ENCODE results near the gene DCBLD2.
"Not testable (repeated sequence)": the region's sequence is repeated elsewhere in the genome, so short reads cannot be mapped to it uniquely, and the experiment has no call there.

Gene DCBLD2

DNA sequence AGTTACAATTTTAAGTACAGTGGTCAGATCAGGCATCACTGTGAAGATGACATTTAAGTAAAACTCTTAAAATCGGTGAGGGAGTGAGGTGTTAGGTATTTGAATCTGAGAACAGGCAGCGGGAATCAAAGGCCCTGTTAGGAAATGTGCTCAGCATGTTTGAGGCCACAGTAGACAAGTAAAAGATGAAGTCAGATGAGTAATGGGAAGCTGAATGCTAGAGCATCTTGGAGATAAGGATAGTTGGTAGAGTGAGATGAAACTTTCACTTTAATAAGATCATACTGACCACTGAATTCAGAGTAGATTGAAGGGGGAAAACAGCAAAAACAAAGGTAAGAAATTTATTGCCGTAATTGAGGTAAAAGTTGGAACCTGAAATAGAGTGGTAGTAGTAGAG lies 61.6 kb downstream of the DCBLD2 start:
- DNase-seq (ENCODE audit: low read depth in 1 of 2, low spot score in 1 of 2): no peak

DNA sequence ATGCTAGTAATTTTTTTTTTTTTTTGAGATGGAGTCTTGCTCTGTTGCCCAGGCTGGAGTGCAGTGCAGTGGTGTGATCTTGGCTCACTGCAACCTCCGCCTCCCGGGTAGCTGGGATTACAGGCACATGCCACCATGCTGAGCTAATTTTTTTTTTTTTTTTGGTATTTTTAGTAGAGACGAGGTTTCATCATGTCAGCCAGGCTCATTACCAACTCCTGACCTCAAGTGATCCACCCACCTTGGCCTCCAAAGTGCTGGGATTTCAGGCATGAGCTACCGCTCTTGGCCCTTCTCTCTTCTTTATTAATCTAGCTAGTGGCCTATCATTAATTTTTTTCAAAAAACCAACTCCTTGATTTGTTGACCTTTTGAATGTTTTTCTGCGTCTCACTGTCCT lies 70.4 kb downstream of the DCBLD2 start:
- not testable (repeated sequence) for DNase-seq (ENCODE audit: low read depth in 1 of 2, low spot score in 1 of 2)

DNA sequence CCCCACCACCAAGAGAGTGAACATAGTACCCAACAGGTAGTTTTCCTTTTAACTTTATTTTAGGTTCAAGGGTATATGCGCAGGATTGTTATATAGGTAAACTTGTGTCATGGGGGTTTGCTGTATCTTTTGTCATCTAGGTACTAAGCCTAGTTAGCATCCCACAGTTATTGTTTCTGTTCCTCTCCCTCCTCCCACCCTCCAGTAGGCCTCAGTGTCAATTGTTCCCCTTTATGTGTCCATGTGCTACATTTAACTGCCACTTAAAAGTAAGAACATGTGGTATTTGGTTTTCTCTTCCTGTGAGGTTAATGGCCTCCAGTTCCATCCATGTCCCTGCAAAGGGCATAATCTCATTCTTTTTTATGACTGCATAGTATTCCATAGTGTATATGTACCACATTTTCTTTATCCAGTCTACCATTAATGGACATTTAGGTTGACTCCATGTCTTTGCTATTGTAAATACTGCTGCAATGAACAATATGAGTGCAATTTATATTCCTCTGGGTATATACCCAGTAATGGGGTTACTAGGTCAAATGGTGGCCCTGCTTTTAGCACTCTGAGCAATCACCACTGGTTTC lies 72.2 kb downstream of the DCBLD2 start:
- no peak for DNase-seq (ENCODE audit: low read depth in 1 of 2, low spot score in 1 of 2)

DNA sequence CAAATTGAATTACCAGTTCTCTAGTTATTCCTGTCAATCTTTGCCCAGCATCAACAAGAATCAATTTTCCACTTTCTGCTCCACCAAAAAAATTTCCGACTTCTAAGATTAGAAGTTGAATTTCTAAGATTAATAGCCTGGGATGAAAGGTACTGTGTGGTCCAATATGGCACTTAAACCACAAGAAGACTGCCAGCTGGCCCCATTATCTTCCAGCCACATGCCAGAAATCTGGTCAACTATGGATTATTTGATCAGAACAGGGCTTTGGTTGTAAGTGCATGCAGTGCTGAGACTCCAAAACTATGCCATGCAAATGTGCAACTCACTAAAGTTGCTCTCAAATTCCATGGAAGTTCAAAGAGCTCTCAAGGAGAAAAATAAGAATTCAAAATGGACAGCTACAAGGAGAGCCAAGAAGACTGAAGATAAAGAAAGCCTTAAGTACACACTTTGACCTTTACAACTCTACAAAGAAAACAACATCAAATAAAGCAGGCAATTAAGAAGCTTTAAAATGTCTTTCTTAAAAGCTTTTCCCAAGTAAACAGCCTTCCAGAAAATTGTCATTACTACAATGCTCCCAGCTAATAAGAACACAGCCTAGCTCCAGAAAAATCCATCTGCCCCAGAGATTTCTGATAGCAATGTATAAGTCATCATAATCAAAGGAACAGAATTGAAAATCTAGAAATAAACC lies 74.1 kb downstream of the DCBLD2 start:
- no peak for DNase-seq (ENCODE audit: low read depth in 1 of 2, low spot score in 1 of 2)

DNA sequence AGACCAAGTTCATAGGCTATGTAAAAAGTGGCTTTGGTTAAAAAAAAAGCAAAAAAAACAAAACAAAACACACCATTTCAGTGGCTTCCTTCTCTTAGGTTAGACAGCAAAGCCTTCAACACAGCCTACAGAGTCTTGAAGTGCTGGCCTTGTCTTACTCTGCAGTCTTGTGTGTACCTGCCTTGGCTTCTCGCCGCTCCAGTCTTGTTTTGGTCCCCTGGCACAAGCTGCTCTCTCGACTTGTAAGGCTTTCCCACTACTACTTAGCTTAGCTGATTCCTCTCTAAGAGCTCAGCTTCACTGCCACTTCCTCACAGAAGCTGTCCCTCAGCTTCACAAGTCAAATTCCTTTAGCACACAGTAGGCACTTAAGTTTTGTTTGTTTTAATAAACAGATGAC lies 75.4 kb downstream of the DCBLD2 start:
- no peak for DNase-seq (ENCODE audit: low read depth in 1 of 2, low spot score in 1 of 2)

DNA sequence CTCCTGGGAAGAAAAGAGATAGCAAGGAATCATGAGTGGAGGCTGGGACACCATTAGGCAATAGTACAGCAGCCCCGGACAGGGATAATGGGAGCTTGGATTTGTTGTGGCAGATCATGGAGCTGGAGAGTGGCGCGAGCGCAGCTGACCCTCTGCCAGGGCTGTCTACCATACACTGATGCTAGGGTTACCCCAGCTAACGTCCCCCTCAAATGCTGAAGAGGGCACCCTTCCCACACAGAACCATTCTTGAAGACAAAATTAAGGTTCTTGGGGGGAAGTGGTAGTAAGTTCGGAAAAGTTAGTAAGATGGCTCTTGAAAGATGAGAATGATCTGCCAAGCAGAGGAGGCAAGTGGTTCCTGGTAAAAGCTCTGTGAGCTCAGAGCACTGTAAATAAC lies 77.2 kb downstream of the DCBLD2 start:
- no peak for DNase-seq (ENCODE audit: low read depth in 1 of 2, low spot score in 1 of 2)

DNA sequence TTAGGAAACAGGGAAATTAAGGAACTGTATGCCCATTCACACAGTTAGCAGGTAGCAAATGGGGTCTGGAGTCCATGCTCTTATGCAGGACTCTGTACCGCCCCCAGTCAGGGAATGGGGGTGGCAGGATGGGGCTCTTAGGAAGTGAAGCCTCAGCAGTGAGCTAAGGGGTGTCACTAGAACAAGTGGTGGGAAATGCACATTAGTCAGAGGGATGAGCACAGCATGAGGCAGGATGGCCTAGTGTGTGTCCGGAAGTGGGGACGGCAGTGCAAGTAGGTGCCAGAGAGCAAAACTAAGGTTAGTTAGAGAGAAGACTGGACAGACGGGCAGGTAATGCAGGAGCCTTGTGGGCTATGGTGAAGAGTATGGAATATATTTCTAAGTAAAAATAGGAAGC lies 77.7 kb downstream of the DCBLD2 start:
- DNase-seq (ENCODE audit: low read depth in 1 of 2, low spot score in 1 of 2): no peak

DNA sequence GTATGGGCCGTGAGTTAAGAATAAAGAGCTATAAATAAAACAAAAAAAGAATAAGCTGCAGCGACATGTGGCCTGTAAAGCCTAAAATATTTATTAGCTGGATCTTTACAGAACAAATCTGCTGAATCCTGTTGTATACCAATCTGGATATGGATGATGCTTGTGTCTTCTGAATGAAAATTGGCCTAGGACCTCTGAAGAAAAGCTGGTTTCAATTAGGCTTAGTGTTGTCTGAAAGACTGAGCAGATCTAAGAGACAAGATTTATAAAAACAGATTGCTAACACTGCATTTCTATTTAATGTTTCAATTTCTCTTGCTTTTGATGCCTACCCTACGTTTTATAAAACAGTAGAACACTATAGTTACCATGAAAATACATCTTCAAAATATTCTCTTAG lies 80.4 kb downstream of the DCBLD2 start:
- DNase-seq (ENCODE audit: low read depth in 1 of 2, low spot score in 1 of 2): no peak

DNA sequence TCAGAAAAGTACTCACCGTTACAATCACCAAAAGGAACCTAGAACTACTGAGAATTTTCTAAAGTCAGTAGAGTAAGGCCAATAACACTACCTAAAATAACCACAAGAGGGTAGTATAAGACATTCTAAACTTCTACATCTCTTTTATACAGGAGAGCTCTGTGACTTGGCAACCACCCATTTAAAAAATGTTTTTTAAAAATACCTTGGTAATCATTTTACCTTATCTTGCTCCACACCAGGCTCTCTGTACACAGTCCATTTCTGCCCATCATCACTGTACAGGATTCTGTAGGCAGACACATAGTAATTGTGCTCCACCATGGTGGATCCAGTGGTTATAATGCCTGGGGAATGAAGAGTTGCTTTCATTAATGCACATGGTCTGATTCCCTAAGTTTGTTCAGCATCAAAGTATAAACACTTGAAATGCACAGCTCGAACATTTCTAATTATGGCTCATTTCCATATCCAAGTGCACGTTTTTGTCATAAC lies 83.9 kb downstream of the DCBLD2 start:
- DNase-seq (ENCODE audit: low read depth in 1 of 2, low spot score in 1 of 2): no peak

DNA sequence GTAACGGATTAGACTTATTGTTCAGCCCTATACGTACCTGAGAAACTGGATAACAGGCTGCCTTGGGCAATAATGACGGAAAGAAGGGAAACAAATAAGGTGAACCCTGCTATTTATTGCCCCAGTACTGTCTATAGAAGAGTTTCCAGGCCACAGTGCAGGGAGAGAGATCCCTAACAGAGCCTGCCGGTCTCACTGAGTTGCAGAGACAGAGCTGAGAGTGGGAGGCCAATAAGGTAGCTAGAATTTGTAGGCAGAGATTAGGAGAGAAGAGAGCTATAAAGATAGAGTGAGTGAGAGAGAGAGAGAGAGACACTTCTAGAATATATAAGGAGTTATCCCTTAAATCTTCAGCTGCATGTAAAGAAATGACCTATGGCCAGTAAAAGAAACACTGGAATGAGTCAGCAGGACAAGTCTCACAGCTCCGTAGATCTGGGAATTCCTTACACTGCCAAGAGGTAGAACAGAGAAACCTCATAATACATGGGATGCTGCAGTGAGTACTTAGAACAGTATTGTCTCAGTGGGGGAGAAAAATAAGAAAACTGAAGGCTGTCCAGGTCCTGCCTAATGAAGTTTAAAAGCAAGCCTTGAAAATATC lies 86.6 kb downstream of the DCBLD2 start:
- DNase-seq (ENCODE audit: low read depth in 1 of 2, low spot score in 1 of 2): no peak

DNA sequence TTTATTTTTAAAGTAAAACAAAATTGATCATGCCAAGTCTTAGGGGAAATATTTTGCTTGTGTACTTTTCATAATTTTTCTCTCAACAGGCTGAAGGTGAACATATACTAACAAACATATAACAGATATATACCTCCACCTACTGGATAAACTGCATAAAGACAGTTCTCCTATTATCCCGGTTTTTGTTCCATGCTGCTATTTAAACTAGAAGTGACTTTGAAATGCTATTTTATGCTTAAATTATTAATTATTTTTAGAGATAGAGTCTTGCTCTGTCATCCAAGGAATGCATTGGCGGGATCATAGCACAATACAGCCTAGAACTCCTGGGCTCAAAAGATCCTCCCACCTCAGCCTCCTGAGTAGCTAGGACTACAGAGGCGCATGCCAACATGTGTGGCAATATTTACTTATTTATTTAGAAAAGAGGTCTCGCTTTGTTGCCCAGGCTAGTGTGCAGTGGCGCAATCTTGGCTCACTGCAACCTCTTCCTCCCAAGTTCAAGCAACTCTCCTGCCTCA lies 88.6 kb downstream of the DCBLD2 start:
- DNase-seq (ENCODE audit: low read depth in 1 of 2, low spot score in 1 of 2): no peak

DNA sequence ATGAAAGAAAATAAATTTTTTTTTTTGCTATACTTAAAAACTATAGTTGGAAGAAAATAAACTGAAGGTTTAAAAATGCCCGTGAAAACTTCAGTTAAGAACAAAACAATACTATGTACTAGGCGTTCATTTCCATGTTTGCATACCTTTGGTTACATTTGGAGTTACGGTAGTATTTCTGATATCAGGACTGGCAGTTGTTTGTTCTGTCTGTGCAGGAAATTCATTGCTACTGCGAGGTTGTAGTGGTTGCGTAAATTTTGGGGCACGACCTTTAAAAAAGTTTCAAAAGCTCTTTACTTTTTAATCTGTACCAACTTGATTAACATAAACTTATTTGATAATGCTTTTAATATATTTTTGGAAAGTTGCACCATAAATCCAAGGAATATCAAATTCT lies 90.4 kb downstream of the DCBLD2 start:
- no peak for DNase-seq (ENCODE audit: low read depth in 1 of 2, low spot score in 1 of 2)

DNA sequence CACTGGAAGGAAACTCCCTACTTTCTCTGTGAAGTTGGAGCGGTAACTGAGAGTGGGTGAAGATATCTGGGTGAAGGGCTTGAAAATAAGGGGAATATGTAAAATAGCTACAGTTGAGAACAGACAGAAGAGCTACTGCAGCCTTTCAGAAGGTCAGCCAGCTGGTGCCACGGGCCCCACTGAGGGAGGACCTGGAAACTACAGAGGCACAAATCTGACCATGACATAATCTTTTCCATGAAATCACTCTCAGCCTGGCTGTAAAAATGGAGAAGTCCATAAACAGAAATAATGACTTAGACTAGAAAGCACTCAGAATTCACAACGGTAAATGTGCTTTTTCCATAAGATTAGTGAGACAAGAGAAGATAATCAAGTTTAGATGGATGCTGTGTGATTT lies 91.9 kb downstream of the DCBLD2 start:
- no peak for DNase-seq (ENCODE audit: low read depth in 1 of 2, low spot score in 1 of 2)

DNA sequence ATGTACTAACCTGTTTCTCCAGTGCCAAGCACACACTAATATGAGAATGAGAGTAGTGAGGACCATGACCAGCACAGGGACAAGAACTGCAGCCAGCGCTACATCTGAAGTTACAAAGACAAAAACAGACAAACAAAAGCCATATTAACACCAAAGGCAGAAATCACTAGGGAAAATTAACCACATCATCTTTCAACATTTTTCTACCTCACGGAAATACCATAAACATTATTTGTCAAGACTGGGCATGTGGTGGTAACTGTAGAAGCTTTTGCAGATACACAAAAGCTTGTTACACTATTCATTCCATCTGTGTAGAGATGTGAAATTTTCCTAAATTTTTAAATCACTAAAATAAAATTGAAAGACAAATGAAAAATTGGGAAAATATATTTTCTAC lies 93.4 kb downstream of the DCBLD2 start:
- no peak for DNase-seq (ENCODE audit: low read depth in 1 of 2, low spot score in 1 of 2)

DNA sequence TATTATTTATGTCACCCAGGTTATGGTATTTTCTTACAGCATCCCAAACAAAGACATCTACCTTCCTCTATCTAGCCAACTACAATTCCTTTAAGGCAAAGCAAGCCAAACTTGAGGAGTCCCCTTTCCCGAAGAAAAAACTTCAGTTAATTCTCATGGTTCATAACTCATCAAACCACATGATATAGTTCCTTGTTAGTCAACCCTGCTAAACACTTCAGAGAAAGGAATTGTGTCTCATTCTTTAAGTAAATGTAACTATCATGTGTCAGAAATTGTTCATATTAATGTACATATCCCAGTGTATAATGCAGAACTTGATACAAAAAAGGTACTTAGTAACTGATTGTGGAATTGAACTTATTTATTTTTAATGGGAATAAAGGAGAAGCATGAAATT lies 93.9 kb downstream of the DCBLD2 start:
- DNase-seq (ENCODE audit: low read depth in 1 of 2, low spot score in 1 of 2): no peak

DNA sequence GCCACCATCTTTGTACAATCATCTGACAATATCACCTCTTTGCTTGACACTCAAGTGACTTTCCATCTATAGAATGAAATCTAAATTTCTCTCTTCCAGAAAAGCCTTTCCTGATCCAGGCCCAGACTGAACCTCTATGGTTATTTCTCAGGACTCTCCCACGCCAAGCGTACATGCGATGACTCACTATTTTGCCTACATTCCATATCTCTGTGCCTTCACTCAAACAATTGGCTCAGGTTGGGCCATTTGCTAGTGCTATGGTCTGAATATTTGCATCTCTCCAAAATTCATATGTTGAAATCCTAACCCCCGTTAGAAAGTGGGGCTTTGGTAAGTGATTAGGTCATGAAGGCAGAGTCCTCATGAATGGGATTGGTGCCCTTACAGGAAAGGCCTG lies 94.5 kb downstream of the DCBLD2 start:
- no peak for DNase-seq (ENCODE audit: low read depth in 1 of 2, low spot score in 1 of 2)

DNA sequence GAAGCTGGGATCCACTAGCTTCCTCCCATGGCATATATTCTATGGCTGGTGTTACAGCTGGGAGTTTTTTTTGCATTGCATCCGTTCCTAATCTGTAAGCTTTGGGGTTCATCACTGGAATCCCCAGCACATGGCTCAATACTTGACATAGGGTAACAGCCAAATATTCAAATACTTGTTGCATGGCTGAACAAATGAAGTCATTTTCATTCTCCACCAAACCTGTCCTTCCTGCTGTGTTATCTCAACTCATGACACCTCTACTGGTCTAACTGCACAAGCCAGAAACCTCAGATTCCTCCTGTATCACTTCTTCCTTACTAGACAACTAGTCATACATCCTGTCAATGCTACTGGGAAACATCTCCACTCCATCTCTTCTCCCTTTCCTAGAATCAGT lies 95.0 kb downstream of the DCBLD2 start:
- no peak for DNase-seq (ENCODE audit: low read depth in 1 of 2, low spot score in 1 of 2)

DNA sequence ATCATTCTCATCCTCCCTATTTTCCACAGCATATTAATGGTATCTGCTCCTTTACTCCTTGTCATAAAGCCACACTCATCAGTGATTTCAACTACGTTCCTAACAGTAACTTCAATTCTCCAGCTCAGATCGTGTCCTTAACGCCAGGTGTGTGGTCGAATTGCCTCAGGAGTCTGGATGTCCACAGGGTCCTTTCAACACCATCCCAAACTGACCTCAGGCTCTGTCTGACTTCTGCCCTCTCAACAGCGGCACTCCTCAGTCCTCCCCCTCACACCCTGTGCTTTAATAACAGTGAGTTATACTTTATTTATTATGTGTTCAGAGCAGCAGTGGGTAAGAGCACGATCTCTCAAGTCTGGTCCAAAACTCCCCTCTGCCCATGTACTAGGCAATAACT lies 95.9 kb downstream of the DCBLD2 start:
- DNase-seq (ENCODE audit: low read depth in 1 of 2, low spot score in 1 of 2): no peak

DNA sequence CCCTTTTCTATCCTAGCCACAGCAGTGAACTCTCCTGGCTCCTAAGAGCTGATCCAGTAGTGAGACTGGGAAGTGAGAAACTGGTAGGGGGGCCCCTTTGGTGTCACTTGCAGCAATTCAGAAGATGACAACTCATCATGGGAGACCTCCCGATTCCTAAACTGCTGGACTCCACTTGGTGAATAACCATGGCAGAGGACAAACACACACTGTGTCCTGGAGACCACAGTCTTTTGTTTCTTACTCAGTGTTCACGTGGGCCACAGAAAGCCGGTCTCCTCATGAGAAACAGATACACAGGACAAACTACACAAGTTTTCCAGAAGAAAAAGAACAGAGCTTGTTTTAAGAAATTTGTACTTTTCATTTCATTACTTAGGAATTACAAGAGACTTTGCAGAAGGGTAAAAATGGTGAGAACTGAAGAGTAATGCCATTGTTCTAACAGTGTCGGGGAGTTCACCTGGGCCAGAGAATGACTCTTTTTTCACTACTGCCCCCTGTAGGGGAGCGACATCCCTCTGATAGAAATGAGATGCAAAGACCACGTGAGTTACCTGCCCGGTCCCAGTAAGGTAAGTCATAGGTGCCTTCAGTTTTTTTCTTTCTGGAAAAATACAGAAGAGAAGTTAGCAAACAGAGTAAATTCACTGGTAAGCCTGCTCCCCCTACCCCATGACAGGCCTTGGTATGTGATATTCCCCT lies 100.3 kb downstream of the DCBLD2 start:
- no peak for DNase-seq (ENCODE audit: low read depth in 1 of 2, low spot score in 1 of 2)

DNA sequence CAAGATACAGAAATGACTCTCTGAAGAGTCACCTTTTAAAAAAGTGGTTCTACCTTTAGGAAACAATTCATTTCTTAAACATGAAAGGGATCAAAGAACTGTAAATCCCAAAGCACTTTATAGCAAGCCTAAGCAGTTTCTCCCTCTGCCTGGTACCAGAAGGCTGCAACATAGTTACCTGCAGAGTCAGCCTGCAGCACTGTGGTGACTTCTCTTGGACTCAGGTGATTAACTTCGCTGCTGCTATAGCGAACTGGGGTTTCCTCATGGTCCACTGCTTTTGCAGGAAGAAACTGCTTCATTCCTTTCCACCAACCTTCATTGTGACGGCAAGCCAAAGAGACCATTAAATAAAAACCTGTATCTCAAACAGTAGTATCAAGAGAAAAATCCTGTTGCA lies 101.1 kb downstream of the DCBLD2 start:
- no peak for DNase-seq (ENCODE audit: low read depth in 1 of 2, low spot score in 1 of 2)

DNA sequence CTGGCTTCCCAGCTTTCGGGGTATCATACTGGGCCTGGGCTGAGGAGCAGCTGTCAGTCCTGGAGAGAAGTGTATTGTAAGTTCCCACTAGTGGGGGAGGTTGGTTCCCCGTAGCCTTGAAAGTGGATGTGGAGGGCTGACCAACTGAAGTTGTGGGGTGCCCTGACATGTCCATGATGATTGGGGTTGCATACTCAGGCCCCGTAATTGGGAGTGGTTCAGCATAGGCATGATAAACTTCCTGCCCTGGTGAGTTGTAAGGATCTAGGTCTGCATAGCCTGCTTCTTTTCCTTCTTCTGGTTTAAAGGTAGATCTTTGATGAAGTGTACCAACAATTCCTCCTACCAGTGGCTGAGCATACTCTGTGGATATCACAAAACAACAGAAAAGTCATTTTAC lies 102.0 kb downstream of the DCBLD2 start:
- no peak for DNase-seq (ENCODE audit: low read depth in 1 of 2, low spot score in 1 of 2)

DNA sequence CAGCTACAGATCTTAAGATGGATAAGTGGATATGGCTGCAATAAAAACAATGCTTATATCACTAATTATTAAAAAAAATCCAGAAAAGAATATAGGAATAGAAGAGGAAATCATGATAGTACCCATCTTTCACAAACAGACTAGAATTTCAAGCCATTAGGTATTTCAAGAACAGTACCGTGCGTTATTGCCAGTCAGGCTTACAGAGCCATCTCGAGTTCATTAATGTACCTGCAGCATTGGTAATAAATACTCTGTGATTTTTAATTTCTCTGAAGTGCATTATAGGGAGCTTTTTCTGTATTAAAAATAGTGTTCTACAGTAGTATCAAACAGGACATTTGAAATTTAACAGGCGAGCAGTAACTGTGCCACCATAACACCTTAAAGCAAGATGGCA lies 102.7 kb downstream of the DCBLD2 start:
- DNase-seq (ENCODE audit: low read depth in 1 of 2, low spot score in 1 of 2): no peak

Data from stimulated activated CD4-positive, alpha-beta T cell treated with anti-CD3 and anti-CD28 coated beads, Interleukin-15, amount 100 ng/mL, for 1 hour (primary cell).